Stimulated activated naive B cell treated with anti-CD40 and anti-IgM and Interleukin-4, amounts not matched to agents 10 μg/mL and 1 μg/mL and 100 μg/mL, for 72 hours (primary cell): ENCODE measurements around the gene CYP11A1.

ENCODE experiments used
- ATAC-seq, 2 donors: fragments of 150-1000 bp; cut with Tn5 transposase; replicated peaks; 2 replicates each; pipeline ENCODE4 v1.10.0; 2021; ENCODE audit warnings: moderate library complexity in 1 of 2
- DNase-seq: peaks from one replicate; pipeline ENCODE4 v3.0.0; 2021
- H3K27ac Mint-ChIP-seq: one replicate; pipeline ENCODE4 v1.8.0; 2022; ENCODE audit warnings: mild to moderate bottlenecking, mixed read lengths
- H3K27me3 Mint-ChIP-seq, 2 donors: one replicate each; pipeline ENCODE4 v1.8.0; 2022; ENCODE audit warnings: mixed read lengths in 2 of 2
- H3K36me3 Mint-ChIP-seq, 2 donors: one replicate each; pipeline ENCODE4 v1.8.0; 2022; ENCODE audit warnings: mixed read lengths in 2 of 2, mild to moderate bottlenecking in 1 of 2
- H3K4me1 Mint-ChIP-seq, 2 donors: one replicate each; pipeline ENCODE4 v1.8.0; 2022; ENCODE audit warnings: mixed read lengths in 2 of 2, mild to moderate bottlenecking in 1 of 2
- H3K4me3 Mint-ChIP-seq, 2 donors: one replicate each; pipeline ENCODE4 v1.8.0; 2022; ENCODE audit warnings: mild to moderate bottlenecking in 2 of 2, mixed read lengths in 2 of 2, moderate library complexity in 1 of 2
- H3K9me3 Mint-ChIP-seq, 2 donors: one replicate each; pipeline ENCODE4 v1.8.0; 2022; ENCODE audit warnings: mixed read lengths in 2 of 2, mild to moderate bottlenecking in 1 of 2

Gene CYP11A1

GRCh38 chr15:74317820-74318375 is 49.5 kb downstream of the CYP11A1 start:
- DNase-seq (no peak), ATAC-seq (no peak)
- no peaks in the 10 kb centered on the region for H3K9me3 Mint-ChIP-seq
- peaks cover 12 to 28% of the 10 kb centered on the region in 2 donors for H3K4me1 Mint-ChIP-seq
- peaks cover 7 to 11% of the 10 kb centered on the region in 2 donors for H3K27me3 Mint-ChIP-seq
- H3K27ac Mint-ChIP-seq: no peak overlapping the region
- no peak overlapping the region for H3K4me3 Mint-ChIP-seq
- no peaks in the 10 kb centered on the region for H3K36me3 Mint-ChIP-seq

GRCh38 chr15:74316141-74316540 is 51.3 kb downstream of the CYP11A1 start:
- H3K27me3 Mint-ChIP-seq: peaks cover 3 to 7% of the 10 kb centered on the region in 2 donors
- no peak overlapping the region for H3K27ac Mint-ChIP-seq
- H3K4me1 Mint-ChIP-seq: peaks cover 12 to 28% of the 10 kb centered on the region in 2 donors
- ATAC-seq (no peak), DNase-seq (no peak)
- no peaks in the 10 kb centered on the region for H3K36me3 Mint-ChIP-seq
- no peak overlapping the region for H3K4me3 Mint-ChIP-seq
- no peaks in the 10 kb centered on the region for H3K9me3 Mint-ChIP-seq

- Mint-ChIP-seq H3K9me3 (no peaks in the 10 kb centered on the region), H3K36me3 (no peaks in the 10 kb centered on the region), H3K4me1 (peaks cover 12 to 28% of the 10 kb centered on the region in 2 donors), H3K27me3 (peaks cover 6 to 7% of the 10 kb centered on the region in 2 donors), H3K4me3 (no peak overlapping the region), H3K27ac (no peak overlapping the region)
- DNase-seq (peak; percentile 20), ATAC-seq (peak; percentile 60 to 62)
Observed at GRCh38 chr15:74315626-74316025, 51.8 kb downstream of the CYP11A1 start.

GRCh38 chr15:74314795-74315438 is 52.5 kb downstream of the CYP11A1 start:
- Mint-ChIP-seq H3K36me3 (no peaks in the 10 kb centered on the region), H3K4me3 (no peak overlapping the region), H3K27me3 (peaks cover 8 to 13% of the 10 kb centered on the region in 2 donors), H3K27ac (no peak overlapping the region), H3K4me1 (peaks cover 12 to 28% of the 10 kb centered on the region in 2 donors), H3K9me3 (no peaks in the 10 kb centered on the region)
- no peak for DNase-seq
- no peak for ATAC-seq

- Mint-ChIP-seq H3K4me3 (no peak overlapping the region), H3K36me3 (no peaks in the 10 kb centered on the region), H3K27ac (no peak overlapping the region), H3K9me3 (no peaks in the 10 kb centered on the region), H3K27me3 (peaks cover 18 to 23% of the 10 kb centered on the region in 2 donors), H3K4me1 (peaks cover 12 to 26% of the 10 kb centered on the region in 2 donors)
- DNase-seq (no peak), ATAC-seq (no peak)
Observed at GRCh38 chr15:74313889-74314288, 53.6 kb downstream of the CYP11A1 start.

GRCh38 chr15:74312445-74313007 is 54.9 kb downstream of the CYP11A1 start:
- no peak for ATAC-seq
- Mint-ChIP-seq H3K9me3 (no peaks in the 10 kb centered on the region), H3K4me1 (peaks cover 9 to 17% of the 10 kb centered on the region in 2 donors)

GRCh38 chr15:74311734-74312444 is 55.6 kb downstream of the CYP11A1 start:
- H3K27me3 Mint-ChIP-seq: peaks cover 32 to 40% of the 10 kb centered on the region in 2 donors
- no peaks in the 10 kb centered on the region for H3K9me3 Mint-ChIP-seq
- H3K4me3 Mint-ChIP-seq: no peak overlapping the region
- no peak overlapping the region for H3K27ac Mint-ChIP-seq
- DNase-seq (no peak), ATAC-seq (no peak)
- H3K4me1 Mint-ChIP-seq: peaks cover 9 to 17% of the 10 kb centered on the region in 2 donors
- H3K36me3 Mint-ChIP-seq: no peaks in the 10 kb centered on the region

More at GRCh38 chr15:74312445-74313007, 54.9 kb downstream of the CYP11A1 start:
- no peak for DNase-seq
- H3K27ac Mint-ChIP-seq: no peak overlapping the region
- no peaks in the 10 kb centered on the region for H3K36me3 Mint-ChIP-seq
- H3K4me3 Mint-ChIP-seq: no peak overlapping the region
- H3K27me3 Mint-ChIP-seq: peaks cover 29 to 37% of the 10 kb centered on the region in 2 donors

GRCh38 chr15:74307827-74308811 is 59.3 kb downstream of the CYP11A1 start:
- H3K9me3 Mint-ChIP-seq: no peaks in the 10 kb centered on the region
- H3K4me1 Mint-ChIP-seq: no peaks in the 10 kb centered on the region
- DNase-seq (peak; percentile 26), ATAC-seq (peak; percentile 83 to 90)
- H3K27me3 Mint-ChIP-seq: peaks cover 69 to 71% of the 10 kb centered on the region in 2 donors
- no peaks in the 10 kb centered on the region for H3K36me3 Mint-ChIP-seq
- no peak overlapping the region for H3K27ac Mint-ChIP-seq
- H3K4me3 Mint-ChIP-seq: no peak overlapping the region

GRCh38 chr15:74306781-74307217 is 60.6 kb downstream of the CYP11A1 start:
- Mint-ChIP-seq H3K27ac (no peak overlapping the region), H3K4me3 (no peak overlapping the region), H3K36me3 (no peaks in the 10 kb centered on the region), H3K27me3 (peaks cover 82 to 84% of the 10 kb centered on the region in 2 donors), H3K9me3 (no peaks in the 10 kb centered on the region), H3K4me1 (no peaks in the 10 kb centered on the region)
- ATAC-seq (no peak), DNase-seq (no peak)

- Mint-ChIP-seq H3K27ac (no peak overlapping the region), H3K4me1 (no peaks in the 10 kb centered on the region), H3K27me3 (peaks cover 87 to 95% of the 10 kb centered on the region in 2 donors), H3K9me3 (no peaks in the 10 kb centered on the region), H3K36me3 (no peaks in the 10 kb centered on the region), H3K4me3 (no peak overlapping the region)
- ATAC-seq (no peak), DNase-seq (no peak)
Observed at GRCh38 chr15:74305687-74306086, 61.8 kb downstream of the CYP11A1 start.

GRCh38 chr15:74304431-74304830 is 63.0 kb downstream of the CYP11A1 start:
- DNase-seq (no peak), ATAC-seq (no peak)
- no peaks in the 10 kb centered on the region for H3K4me1 Mint-ChIP-seq
- H3K9me3 Mint-ChIP-seq: no peaks in the 10 kb centered on the region
- H3K4me3 Mint-ChIP-seq: no peak overlapping the region
- H3K27ac Mint-ChIP-seq: no peak overlapping the region
- no peaks in the 10 kb centered on the region for H3K36me3 Mint-ChIP-seq
- peaks cover 91 to 97% of the 10 kb centered on the region in 2 donors for H3K27me3 Mint-ChIP-seq

GRCh38 chr15:74303741-74304309 is 63.6 kb downstream of the CYP11A1 start:
- DNase-seq (no peak), ATAC-seq (no peak)
- no peak overlapping the region for H3K4me3 Mint-ChIP-seq
- no peaks in the 10 kb centered on the region for H3K9me3 Mint-ChIP-seq
- peaks cover 85 to 91% of the 10 kb centered on the region in 2 donors for H3K27me3 Mint-ChIP-seq
- H3K27ac Mint-ChIP-seq: no peak overlapping the region
- H3K4me1 Mint-ChIP-seq: no peaks in the 10 kb centered on the region
- no peaks in the 10 kb centered on the region for H3K36me3 Mint-ChIP-seq

GRCh38 chr15:74302821-74303359 is 64.6 kb downstream of the CYP11A1 start:
- ATAC-seq (peak in 1 of 2 donors; percentile 57), DNase-seq (no peak)
- H3K27ac Mint-ChIP-seq: peak overlapping the region; percentile 82
- no peaks in the 10 kb centered on the region for H3K36me3 Mint-ChIP-seq
- H3K9me3 Mint-ChIP-seq: no peaks in the 10 kb centered on the region
- H3K4me3 Mint-ChIP-seq: no peak overlapping the region
- no peaks in the 10 kb centered on the region for H3K4me1 Mint-ChIP-seq
- H3K27me3 Mint-ChIP-seq: peaks cover 76 to 82% of the 10 kb centered on the region in 2 donors
